NOMO-1 (cell line): Measurements from ENCODE around the gene IMPDH1.

Source experiments
- DNase-seq, 2 experiments: peaks; one replicate each; lab custom pipeline; 2025; ENCODE audit not compliant: unreplicated experiment in 2 of 2; lab: John Stamatoyannopoulos, UW

IMPDH1 gene

DNA sequence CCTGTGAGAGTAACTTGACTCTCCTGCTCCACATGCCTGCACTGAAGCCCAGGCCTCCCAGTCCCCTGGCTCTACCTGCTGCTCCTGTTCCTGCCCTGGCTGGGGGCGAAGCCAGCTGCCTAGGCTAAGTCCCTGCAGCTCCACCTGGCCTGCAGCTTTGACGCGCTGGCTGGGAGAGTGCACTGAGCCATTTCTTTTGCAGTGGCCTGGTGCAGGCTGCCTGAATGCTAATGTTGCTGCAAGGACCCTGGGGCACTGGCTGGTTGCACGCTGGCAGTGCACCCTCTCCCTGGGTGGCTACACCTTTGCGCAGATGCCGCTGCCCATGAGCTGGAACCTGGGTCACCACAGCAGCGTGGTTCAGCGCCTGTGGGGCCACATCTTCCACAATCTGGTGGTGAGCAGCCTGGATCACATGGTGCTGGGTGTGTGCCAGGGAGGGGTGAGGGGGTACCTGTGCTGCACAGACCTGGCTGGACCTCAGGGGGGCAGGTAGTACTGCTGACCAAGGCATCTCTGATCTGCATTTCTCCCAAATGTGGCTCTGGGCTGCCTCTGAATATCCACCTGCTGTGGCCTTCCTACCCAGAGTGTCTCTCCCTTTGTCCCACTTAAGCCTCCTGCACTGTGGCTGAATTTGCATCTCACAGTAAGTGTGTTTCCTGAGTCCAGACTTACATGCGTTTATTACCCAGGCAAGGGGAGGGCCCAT lies 20.0 kb downstream of the IMPDH1 start:
- no peak for DNase-seq

DNA sequence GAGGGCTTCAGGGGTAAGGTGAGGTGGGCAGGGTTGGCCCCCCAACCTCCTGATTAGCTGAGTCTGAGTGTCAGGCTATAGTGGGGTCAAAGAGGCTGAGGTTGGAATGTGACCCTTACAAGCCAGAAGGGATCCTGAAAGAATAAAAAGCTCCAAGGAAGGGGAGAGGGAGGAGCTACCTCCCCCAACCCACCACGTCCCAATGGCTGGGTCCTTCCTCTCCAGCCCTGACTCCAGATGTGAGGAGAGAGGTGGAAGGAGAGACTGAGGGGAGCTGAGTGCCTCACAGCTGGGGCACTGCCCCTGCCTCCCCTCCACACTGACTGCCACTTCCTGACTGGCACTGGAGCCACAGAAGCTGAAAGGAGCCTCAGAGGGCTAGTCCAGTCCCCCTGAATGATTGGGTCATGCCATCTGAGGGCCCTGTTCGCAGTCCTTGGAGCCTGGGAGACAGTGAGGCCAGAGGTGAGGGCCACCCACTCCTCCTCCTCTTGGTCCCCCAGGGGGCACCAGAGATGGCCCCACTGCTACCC lies 20.6 kb downstream of the IMPDH1 start:
- DNase-seq: no peak

DNA sequence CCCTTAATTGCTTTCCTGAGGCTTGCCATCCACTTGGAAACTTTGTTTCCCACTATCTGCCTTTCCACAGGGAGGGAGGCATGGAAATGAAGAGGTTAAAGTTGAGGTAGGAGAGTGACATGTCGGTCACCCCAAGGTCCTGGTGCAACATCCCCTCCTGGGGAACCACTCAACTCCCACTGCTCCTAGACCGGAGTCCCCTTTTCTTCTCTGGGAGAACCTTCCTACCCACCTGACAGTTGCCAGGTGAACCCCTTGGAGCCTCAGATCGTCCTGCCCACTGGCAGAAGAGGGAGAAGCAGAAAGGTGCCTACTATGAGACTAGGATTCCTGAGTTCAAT lies 21.7 kb downstream of the IMPDH1 start:
- DNase-seq: no peak

DNA sequence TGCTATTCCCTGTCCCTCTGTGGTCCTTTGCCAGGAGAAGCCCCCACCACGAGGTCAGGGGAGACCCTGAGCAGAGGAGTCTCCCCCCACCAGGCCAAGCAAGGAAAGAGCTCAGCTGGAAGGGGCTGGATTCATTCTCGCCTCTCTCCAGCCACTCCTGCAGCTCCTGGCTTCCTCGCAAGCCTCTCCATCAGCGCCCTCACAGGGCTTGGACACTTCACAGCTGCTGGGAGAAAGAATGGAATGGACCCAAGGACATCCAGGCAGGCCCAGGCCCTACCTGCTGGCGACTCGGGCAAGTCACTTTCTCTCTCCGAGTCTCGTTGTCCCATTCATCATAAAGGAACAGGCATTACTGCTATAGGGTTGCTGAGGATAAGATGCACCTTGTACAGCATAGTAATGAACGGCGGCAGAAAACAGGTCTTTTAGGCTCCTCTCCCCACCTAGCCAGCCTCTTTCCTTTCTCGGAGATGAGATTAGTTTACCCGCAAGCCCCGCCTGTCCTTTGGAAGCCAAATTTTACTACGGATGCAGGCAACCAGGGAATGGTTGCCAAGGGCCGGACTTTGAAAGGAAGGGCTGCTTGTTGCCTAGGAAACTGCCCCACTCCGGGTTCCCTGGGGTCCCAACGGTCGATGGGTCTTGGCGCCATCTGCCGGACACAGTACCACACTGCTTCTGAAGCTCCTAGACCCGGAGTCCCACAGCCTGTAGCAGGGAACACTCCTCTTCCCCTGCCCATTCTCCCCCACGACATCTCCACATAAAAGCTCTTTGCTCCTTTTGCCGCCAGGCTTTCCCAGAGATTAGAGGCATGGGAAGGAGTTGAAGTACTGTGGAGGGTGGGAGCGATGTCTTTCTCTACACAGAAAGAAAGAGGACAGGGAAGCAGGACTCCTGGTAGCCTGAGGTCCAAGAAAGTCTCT lies 22.3 kb downstream of the IMPDH1 start:
- peak in 1 of 2 experiments; percentile 32 for DNase-seq

DNA sequence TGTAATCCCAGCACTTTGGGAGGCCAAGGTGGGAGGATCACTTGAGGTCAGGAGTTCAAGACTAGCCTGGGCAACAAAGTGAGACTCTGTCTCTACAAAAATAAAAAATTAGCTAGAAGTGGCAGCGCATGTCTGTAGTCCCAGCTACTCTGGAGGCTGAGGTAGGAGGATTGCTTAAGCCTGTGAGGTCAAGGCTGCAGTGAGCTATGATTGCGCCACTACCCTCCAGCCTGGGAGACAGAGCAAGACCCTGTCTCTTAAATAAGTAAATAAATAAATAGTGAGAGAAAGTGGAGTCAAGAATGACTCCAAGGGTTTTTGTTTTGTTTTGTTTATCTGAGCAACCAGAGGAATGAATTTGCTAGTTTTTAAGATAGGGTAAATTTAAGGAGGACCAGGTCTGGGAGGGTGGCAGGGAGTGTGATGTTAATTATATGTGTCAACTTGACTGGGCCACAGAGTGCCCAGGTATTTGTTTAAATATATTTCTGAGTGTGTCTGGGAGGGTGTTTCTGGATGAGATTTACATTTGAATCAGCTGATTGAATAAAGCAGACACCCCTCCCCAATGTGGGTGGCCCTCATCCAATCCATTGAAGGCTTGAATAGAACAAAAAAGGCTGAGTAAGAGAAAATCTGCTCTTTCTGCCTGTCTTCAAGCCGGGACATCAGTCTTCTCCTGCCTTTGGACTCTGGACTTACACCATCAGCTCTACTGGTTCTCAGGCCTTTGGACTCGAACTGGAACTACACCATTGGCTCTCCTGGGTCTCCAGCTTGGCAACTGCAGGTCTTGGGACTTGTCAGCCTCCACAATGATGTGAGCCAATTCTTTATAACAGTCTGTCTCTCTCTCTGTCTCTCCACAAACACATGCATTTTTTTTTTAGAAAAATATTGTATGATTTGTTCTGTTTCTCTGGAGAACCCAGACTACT lies 23.5 kb downstream of the IMPDH1 start:
- no peak for DNase-seq

DNA sequence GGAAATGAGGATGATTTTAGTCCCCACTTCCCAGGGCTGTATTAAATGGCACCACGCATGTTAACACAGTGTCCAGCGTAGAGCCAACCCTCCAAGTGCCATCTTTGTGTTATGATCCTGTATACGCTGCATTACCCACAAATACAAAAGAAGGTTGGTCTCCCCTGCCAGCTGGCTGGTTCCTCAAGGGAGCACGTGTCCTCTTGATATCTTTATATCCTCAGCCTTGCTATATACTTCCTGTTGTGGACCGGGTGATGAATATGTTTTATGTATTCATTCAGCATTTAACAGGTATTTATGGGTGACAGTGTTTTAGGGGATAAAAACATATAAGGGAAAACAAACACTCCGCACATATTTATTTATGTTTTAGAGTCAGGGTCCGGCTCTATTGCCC lies 25.1 kb downstream of the IMPDH1 start:
- DNase-seq: no peak

DNA sequence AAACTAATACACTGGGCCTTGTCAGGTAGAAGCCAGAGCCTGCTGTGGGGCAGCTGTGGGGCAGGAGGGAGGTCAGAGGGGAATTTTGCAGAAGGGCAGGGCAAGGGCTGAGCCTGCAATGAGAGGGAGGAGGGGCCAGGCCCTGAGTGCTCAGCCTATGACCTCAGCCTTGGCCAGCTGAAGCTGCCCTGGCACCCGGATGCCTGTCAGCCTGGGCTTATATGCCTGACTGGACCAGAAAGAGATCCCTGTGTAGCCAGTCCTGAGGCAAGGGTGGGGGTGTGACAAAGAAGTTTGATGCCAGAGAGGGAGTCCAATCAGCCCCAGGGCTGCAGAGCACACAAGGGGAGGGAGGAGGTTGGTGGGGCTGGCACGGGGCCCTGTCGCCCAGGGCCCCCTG lies 26.0 kb downstream of the IMPDH1 start:
- no peak for DNase-seq

DNA sequence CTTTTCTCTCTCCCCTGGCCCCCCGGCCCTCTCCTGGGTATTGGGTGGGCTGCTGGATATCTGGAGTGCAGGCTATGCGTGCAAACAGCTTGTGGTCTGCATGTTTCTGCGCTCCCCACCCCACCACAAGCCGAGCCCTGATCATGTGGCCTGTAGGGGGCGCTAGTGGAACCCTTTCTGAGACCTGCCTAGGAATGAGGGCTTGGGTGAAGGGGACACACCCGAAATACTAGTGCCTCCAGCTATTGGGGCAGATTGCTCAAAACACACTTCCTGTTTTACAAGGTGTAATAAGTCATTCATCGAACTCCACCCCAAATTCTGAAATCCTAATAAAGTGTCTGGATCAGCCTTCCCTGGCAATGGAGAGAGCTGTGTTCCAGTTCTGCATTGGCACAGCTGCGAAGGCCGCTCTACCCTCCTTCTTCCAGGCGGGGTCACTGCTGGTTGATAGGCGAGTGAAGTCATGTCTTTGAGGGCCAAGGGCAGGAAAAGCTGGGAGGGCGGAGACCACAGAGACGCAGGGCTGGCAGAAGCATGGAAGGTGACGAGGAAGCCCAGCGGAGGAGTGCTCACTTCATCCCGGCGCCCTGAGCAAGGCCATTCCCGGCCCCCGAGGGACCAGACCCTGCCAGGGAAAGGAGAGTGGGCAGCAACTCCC lies 28.5 kb downstream of the IMPDH1 start:
- DNase-seq: peak in 1 of 2 experiments; percentile 13

DNA sequence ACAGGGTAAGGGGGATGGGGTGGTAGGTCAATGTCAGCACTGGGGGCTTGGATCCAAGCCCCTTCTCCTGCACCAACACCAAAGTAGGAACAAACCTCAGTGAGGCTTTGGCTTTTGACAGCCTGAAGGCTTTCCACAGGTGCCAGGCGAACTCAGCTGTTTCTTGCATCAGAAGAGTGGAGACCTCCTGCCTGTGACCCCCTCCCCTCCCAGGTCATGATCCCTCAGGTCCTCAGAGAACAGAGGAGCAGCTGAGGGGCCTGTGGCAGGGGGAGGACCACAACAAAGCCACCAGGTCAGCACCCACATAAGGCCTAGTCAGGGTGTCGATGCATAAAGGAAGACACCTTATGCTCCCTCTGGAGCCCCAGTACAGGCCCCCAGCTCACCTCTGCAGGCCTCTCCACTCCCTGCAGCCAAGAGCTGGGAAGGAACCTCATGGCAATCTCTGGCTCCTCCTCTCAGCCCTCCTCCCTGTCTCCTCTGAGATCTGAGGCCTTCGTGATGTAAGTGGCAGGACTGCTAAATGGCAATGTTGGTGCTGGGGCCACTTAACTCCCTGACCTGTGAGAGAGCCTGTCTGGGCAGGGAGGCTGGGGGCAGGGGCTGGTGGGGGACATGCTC lies 29.2 kb downstream of the IMPDH1 start:
- no peak for DNase-seq

DNA sequence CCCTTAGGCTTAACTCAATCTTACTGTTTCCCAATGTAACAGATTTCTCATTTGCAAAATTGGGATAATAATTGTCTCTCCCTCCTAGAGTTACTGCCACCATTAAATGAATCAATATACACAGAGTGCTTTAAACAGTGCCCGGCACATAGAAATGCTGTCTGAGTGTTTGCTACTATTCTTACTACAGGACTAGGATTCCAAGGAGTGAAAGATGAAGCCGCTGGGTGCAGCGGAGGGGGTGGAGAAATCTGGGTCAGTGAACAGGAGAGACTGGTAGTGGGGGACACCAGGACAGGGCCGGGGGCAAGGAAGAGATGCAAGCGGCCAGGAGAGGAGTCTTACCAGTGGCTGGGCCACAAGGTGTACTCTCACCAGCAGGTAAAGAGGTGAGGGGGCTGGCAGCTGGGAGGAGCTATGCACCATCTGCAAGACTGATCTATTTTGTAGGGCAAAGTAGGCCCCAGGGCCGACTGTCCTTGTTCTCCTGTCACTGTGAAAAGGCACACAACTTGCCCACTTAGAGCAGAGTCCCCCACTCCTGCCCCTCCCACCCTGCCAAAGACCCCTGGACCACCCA lies 29.8 kb downstream of the IMPDH1 start:
- no peak for DNase-seq

DNA sequence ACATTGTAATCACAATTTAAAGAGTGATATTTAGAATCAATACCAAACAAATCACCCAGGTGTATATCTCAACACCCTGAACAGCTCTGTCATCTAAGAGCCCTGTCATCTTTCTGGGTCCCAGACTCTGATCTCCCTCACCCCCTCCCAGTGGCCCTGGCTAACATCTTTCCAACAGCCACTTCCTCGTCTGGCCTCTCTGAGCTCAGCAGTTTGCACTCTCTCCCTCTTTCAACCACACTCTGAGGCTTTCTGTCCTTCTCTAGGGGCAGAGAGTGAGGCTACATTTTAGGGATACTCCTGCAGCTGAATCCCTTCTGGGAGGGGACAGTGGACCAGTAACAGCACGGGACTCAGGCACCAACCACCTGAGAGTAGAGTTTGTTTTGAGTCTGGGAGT lies 31.1 kb downstream of the IMPDH1 start:
- no peak for DNase-seq

DNA sequence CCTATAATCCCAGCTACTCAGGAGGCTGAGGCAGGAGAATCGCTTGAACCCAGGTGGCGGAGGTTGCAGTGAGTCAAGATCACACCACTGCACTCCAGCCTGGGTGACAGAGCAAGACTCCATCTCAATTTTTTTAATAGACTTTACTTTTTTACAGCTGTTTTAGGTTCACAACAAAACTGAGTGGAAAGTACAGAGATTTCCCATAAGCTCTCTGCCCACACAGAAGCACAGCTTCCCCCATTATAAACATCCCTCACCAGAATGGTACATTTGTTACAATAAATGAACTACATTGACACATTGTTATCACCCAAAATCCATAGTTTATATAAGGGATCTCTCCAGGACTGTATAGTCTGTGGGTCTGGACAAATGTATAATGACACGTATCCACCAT lies 33.7 kb downstream of the IMPDH1 start:
- no peak for DNase-seq

DNA sequence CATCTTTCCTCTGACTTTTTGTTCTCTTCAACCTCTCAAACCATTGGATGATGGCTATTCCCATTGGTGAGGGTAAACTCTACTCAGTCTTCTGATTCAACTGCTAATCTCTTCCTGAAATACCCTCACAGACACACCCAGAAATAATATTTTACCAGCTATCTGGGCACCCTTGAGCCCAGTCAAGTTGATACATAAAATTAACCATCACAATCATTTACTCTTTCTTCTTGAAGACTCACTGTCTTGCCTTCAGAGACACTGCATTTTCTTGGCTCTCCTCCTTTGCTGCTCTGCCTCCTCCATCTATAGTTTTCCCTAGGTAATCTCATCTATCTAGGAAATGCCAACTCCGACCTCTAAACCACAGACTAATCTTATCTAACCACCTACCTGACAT lies 35.7 kb downstream of the IMPDH1 start:
- no peak for DNase-seq

DNA sequence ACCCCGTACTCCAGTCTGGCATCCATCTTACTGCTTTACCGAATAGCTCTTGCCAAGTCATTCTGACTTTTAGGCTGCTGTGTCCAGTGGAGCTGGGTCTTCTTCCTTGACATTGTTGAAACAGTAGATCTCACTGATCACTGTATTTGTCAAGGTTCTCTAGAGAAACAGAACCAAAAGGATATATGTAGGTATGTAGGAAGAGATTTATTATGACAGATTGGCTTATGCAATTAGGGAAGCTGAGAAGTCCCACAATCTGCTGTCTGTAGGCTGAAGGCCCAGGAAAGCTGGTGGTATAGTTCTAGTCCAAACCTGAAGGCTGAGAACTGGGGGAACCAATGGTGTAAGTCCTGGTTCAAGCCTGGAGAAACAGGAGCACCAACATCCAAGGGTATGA lies 36.2 kb downstream of the IMPDH1 start:
- no peak for DNase-seq

DNA sequence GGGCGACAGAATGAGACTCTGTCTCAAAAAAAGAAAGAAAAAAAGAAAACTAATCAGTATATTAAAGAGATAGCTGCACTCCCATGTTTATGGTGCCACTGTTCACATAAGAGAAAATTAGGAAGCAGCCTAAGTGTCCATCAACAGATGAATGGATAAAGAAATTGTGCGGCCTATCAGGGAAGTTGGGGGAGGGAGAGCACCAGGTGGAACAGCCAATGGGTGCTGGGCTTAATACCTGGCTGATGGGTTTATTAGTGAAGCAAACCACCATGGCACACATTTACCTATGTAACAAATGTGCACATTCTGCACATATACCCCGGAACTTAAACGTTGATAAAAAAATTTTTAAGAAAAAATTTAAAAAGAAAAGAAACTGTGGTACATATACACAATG lies 39.3 kb downstream of the IMPDH1 start:
- DNase-seq: no peak

DNA sequence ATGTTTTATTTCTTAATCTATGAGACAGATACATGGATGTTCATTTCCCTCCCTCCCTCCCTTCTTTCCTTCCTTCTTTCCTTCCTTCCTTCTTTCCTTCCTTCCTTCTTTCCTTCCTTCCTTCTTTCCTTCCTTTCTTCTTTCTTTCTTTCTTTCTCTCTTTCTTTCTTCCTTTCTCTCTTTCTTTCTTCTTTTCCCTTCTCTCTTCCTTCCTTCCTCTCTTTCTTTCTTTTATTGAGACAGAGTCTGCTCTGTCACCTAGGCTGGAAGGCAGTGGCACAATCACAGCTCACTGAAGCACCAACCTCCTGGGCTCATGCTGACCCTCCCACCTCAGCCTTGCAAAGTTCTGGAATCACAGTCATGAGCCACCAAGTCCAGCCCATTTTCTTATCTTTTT lies 42.8 kb downstream of the IMPDH1 start:
- DNase-seq: no peak

DNA sequence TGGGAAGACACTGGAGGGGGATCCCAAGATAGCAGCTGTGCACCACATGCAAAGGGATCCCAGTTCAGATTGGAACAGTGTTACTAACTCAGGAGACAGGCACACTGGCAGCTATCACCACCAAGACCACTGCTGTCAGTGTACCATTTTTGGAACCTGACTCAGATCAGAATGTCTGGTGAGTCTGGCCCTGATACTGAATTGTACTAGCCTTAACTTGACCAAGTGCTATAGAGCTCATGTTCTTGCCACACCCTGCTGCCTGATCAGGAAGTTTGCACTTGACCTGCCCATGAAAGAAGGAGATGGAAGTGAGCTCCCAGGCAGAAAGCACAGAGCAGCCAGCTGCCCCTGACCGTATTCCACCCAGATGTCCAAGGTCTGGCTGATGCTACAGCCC lies 43.5 kb downstream of the IMPDH1 start:
- DNase-seq: no peak

DNA sequence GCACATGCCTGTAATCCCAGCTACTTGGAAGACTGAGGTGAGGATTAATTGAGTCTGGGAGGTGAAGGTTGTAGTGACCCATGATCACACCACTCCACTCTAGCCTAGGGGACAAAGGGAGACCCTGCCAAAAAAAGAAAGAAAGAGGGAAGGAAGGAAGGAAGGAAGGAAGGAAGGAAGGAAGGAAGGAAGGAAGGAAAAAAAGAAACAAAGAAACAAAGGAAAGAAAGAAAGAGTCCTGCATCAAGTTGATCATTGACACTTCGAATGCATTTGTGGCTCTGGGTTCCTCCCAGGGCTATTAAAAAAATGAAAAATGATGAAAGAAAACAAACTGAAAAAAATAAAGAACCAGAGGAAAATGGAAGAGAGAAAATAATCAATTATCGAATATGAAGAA lies 44.4 kb downstream of the IMPDH1 start:
- no peak for DNase-seq

DNA sequence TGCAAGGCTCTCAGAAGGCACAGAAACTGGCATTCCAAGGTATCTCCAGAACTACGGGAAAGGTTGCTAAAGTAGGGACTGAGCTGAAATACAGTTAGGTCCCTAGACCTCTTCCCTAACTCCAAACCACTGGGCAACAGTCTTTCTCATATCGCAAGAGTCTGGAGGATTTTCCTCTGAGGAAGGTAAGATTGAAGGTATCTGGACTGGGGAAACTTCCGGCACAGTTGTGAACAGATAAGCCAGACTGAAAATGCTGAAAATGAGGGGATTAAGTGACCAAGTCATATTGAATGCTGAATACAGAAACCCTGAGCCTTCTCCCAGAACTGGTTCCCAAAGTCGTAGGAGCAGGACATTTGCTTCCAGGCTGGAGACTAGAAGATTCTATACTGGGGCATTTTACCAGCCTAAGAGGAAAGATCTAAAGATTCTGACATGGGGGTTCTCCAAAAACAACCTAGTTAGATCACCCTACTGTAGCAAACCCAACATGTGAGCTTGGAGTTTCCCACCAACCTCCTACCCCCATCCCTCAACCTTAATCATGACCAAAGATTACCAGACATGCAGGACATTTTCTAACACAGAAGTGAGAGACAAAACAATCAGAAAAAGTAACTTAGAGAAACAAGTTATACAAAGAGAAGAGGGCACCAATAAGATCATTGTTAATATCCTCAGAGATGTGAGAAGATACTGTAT lies 45.5 kb downstream of the IMPDH1 start:
- no peak for DNase-seq
